ENCODE measurements around the gene HSPG2.
"Not testable (repeated sequence)": the region's sequence is repeated elsewhere in the genome, so short reads cannot be mapped to it uniquely, and the experiment has no call there.

The HSPG2 gene

GRCh38 chr1:21932127-21932526 lies 5.0 kb downstream of the HSPG2 start:
- no peak for DNase-seq (ENCODE audit: low read depth in 2 of 2)

- no peak for DNase-seq (ENCODE audit: low read depth in 2 of 2)
These were observed 5.7 kb downstream of the HSPG2 start for GRCh38 chr1:21931171-21932093.

GRCh38 chr1:21930629-21931170 lies 6.4 kb downstream of the HSPG2 start:
- DNase-seq (ENCODE audit: low read depth in 2 of 2) = no peak

- DNase-seq (ENCODE audit: low read depth in 2 of 2) = no peak
These were observed 7.0 kb downstream of the HSPG2 start for GRCh38 chr1:21930080-21930571.

- no peak for DNase-seq (ENCODE audit: low read depth in 2 of 2)
These were observed 9.4 kb downstream of the HSPG2 start for GRCh38 chr1:21927533-21928237.

- no peak for DNase-seq (ENCODE audit: low read depth in 2 of 2)
These were observed 10.1 kb downstream of the HSPG2 start for GRCh38 chr1:21926814-21927532.

GRCh38 chr1:21926065-21926464 lies 11.0 kb downstream of the HSPG2 start:
- no peak for DNase-seq (ENCODE audit: low read depth in 2 of 2)

GRCh38 chr1:21925334-21925940 lies 11.7 kb downstream of the HSPG2 start:
- DNase-seq (ENCODE audit: low read depth in 2 of 2) = no peak

GRCh38 chr1:21924503-21925005 lies 12.6 kb downstream of the HSPG2 start:
- DNase-seq (ENCODE audit: low read depth in 2 of 2) = no peak

- no peak for DNase-seq (ENCODE audit: low read depth in 2 of 2)
These were observed 14.8 kb downstream of the HSPG2 start for GRCh38 chr1:21922090-21923013.

GRCh38 chr1:21921100-21921875 lies 15.8 kb downstream of the HSPG2 start:
- no peak for DNase-seq (ENCODE audit: low read depth in 2 of 2)

- DNase-seq (ENCODE audit: low read depth in 2 of 2) = no peak
These were observed 17.6 kb downstream of the HSPG2 start for GRCh38 chr1:21919520-21919919.

- not testable (repeated sequence) for DNase-seq (ENCODE audit: low read depth in 2 of 2)
These were observed 19.9 kb downstream of the HSPG2 start for GRCh38 chr1:21917239-21917631.

- DNase-seq (ENCODE audit: low read depth in 2 of 2) = no peak
These were observed 20.5 kb downstream of the HSPG2 start for GRCh38 chr1:21916447-21917238.

GRCh38 chr1:21914880-21915640 lies 22.1 kb downstream of the HSPG2 start:
- no peak for DNase-seq (ENCODE audit: low read depth in 2 of 2)

- no peak for DNase-seq (ENCODE audit: low read depth in 2 of 2)
These were observed 22.7 kb downstream of the HSPG2 start for GRCh38 chr1:21914450-21914849.

- no peak for DNase-seq (ENCODE audit: low read depth in 2 of 2)
These were observed 23.3 kb downstream of the HSPG2 start for GRCh38 chr1:21913763-21914162.

GRCh38 chr1:21913258-21913657 lies 23.9 kb downstream of the HSPG2 start:
- DNase-seq (ENCODE audit: low read depth in 2 of 2) = no peak

Measured in stimulated activated CD4-positive, alpha-beta T cell treated with anti-CD3 and anti-CD28 coated beads, Interleukin-12 subunit alpha, Interleukin-12 subunit beta, amount 100 ng/mL, for 24 hours (primary cell).